GM18505 (cell line): Measurements from ENCODE around the gene NOC2L.

ENCODE experiments used
- ATAC-seq: cut with Tn5 transposase; IDR thresholded peaks from one replicate; pipeline ENCODE4 v1.9.1; 2021; ENCODE audit not compliant: unreplicated experiment
- POLR2A ChIP-seq: IDR thresholded peaks from 4 replicates; pipeline ENCODE4 v1.6.1; 2011; ENCODE audit warnings: borderline replicate concordance; ENCODE audit not compliant: insufficient read depth, insufficient read length; ENCODE audit errors: extremely low read depth

The NOC2L gene

DNA sequence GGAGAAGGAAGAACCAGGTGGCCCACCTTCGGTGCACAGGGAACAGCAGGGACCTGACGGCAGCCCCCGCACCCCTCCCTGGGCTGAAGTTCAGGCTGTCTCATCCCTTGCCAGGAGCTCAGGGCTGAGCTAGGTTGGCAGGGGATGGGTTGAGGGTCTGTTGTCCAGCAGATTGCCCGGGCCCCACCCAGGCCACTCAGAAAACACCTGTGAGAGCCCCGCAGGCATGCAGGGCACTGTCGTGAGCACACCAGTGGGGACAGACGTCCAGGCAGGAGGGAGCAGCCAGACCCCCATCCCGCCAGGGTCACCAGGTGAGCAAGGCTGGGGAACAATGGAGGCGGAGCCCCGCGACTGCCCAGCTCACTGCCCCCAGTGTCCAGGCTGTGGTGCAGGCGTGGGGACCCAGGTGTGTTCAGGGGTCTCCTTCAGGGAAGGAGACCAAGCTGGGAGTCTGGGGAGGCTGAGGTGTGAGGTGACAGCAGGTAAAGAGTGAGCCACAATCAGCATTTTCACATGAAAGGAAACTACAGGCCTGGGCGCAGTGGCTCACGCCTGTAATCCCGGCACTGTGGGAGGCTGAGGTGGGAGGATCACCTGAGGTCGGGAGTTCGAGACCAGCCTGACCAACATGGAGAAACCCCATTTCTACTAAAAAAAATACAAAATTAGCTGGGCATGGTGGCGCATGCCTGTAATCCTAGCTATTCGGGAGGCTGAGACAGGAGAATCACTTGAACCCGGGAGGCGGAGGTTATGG lies 44.7 kb downstream of the NOC2L start:
- no peak for ATAC-seq
- no peak for TF ChIP-seq POLR2A

DNA sequence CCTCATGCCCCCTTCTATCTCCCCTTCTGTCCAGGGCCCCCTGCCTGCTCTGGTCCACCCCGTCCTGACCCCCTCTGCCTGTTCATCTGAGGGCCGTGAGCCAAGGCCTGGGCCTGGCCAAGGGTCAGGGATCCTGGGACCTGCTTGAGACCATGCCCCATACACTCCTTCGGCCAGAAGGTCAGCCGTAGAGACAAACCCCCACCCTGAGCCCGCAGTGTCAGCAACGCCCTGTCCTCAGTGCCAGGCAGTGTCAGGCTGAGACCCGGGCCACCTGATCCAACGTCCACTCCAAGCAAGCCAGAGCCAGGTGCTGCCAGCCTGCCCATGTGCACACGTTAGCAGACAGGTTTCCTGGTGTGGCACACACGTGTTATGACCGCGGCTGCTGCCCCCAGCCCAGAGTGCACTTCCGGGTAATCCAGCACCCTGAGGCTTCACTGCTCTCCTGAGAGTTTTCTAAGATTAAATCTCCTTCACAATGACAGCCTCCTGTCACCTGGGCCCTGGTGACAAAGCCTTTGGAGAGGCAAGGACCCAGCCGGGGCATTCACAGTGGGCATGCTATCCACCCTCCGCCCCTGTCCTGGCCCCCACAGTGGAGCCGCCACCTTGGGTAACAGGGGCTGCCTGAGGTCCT lies 45.4 kb downstream of the NOC2L start:
- no peak for TF ChIP-seq POLR2A
- ATAC-seq = no peak

DNA sequence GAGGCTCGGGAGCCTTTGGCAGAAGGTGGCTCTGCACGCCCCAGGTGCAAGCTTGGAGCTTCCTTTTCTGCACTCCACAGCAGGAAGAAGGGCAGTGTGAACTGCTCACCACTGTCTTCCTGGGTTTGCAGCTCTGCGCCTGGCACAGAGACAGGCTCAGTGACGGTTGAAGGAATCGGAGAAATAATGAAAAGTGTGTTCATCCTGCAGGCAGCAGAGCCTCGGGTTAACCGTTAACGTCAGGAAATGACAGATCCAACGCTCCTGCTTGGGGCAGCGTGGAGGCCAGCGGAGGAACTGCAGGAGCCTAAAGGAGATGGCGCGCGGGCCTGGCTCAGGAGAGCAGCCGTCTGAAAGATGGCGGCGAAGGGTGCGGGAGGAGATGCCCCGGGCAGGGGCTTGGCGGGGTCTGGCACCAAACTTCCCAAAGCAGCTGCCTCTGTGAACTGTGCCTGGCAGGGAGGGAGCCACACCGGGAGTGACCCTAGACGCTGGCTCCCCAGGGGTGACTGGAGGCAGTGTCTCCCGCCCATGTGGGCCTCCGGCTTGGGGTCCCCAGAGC lies 46.2 kb downstream of the NOC2L start:
- ATAC-seq = no peak

DNA sequence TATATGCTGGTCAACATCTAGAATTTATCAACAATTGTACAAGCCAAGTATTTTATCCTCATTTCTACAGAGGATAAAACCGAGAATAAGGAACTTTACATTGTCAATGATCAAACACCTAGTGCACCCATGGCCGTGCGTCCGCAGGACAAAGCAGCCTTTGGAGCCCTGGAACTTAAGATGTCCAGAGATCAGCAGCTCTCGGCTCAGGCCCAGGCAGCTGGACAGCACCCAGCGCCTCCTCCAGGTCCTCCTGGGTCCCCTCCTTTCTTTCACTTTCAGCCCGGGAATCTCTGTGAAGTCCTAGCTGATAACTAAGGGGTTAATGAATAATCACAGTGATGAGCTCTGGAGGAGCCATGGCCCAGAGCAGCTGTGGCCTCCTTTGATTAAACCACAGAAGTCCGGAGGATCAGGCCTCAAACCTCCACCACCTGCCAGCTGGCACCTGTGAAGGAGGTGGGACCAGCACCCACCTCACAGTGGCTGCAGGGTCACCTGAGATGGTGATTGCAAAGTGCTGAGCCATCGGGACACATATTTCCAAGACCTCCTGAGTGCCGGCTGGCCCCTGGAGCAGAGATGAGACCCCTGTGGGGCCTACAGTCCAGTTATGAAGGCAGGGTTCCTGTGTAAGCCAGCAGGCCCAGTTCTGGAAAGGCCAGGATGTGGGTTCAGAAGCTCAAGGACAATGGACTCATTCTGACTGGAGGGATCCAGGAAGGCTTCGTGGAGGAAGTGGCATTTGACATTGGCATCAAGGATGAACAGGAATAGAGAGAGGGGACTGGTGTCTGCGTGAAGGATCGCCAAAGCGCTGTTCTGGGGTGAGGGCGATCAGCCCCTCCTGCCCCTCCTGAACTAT lies 46.9 kb downstream of the NOC2L start:
- no peak for ATAC-seq
- TF ChIP-seq POLR2A = no peak

More for the DNA sequence above, 46.2 kb downstream of the NOC2L start:
- no peak for TF ChIP-seq POLR2A

DNA sequence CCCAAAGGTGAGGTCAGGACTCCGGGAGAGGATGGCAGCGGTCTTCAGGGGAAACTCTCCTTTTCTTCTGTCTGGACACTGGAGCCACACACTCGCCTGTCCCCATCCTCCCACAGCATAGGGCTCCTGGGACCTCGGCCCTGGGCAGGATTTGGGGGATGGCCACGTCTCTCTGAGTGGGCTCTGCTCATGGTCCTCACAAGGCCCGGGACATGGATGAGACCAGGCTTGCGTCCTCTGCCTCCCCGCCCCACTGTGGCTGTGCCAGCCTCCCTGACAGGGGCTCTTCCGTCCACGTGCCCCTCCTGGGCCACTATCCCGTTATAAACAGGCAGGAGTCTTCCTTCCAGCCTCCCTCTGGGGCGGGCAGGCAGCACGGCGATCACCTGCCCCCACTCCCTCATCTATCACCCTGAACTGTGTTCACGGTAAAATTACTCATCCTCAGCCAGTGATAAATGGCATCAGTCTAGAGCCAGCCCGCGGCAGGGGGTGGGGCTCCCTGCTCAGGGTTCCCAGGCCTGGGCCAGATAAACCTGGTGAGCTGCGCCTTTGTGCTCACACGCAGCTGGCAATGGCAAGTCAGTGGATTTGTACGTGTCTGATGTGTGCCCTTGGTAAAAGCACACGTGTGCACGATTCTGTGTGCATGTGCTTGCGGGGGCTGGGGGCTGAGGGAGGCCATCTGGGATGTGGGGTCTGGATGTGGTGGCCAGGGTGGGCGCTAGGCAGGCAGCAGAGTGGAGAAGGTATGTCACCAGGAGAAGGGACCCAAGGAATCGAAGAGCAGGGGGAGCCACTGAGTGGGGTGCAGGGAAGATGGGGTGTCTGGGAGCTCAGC lies 48.0 kb downstream of the NOC2L start:
- TF ChIP-seq POLR2A = no peak
- ATAC-seq = no peak

DNA sequence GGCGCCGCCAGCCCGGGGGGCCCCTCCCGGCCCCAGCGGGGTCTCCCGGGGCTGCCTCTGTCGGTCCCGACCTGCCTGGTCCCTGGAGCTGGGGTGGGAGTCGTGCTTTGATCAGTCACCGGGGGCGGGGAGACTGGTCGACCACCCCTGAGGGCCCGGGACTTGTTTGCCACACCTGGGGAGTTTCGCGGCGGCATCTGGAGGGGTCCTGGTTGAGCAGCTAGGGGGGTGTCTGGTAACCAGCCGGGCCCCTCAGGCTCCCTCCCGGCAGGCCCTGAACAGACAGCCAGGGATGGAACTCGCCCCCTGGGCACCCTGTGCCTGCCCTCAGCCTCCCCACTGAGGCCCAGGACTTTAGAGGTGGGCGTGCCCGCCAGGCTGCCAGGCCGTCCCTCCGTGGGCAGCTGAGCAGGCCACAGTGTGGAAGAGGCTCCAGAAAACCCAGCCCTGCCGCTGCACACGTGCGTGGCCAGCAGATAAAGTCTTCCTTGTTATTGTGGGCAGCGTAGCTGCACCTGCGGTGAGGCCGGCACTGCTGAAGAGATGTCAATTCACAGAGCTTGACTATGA lies 48.7 kb downstream of the NOC2L start:
- ATAC-seq = no peak
- TF ChIP-seq POLR2A = no peak

DNA sequence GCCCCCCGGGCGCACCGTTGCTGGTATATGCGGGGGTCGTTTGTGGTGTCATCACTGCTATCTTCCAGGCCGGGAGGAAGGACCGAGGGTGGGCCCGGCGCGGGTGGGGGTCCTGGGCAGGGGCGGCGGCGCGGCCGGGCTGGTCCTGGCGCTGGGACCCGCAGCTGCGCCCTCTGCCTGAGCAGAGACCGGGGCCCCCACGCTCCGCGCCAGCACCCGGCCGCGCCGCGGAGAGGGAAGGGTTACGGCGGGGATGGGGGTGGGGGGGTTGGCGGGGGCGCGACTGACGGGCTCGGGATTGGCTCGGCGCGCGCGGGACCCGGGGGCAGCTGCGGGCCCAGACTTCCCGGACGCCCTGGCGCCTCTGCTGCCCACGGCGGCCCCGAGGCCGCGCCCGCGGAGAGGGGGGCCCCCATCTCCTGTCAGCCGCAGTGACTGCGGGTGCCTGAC lies 49.2 kb downstream of the NOC2L start:
- no peak for ATAC-seq
- no peak for TF ChIP-seq POLR2A

DNA sequence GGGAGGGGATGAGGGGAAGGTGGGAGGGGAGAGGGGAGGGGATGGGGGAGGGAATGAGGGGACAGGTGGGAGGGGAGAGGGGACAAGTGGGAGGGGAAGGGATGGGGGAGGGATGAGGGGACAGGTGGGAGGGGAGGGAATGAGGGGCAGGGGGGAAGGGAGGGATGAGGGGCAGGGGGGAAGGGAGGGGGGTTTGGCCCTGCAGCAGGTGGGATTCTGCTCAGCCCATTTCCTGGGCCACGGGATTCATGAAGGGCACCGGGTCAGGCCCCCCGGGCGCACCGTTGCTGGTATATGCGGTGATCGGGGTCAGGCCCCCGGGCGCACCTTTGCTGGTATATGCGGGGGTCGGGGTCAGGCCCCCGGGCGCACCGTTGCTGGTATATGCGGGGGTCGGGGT lies 50.4 kb downstream of the NOC2L start:
- no peak for TF ChIP-seq POLR2A
- no peak for ATAC-seq

DNA sequence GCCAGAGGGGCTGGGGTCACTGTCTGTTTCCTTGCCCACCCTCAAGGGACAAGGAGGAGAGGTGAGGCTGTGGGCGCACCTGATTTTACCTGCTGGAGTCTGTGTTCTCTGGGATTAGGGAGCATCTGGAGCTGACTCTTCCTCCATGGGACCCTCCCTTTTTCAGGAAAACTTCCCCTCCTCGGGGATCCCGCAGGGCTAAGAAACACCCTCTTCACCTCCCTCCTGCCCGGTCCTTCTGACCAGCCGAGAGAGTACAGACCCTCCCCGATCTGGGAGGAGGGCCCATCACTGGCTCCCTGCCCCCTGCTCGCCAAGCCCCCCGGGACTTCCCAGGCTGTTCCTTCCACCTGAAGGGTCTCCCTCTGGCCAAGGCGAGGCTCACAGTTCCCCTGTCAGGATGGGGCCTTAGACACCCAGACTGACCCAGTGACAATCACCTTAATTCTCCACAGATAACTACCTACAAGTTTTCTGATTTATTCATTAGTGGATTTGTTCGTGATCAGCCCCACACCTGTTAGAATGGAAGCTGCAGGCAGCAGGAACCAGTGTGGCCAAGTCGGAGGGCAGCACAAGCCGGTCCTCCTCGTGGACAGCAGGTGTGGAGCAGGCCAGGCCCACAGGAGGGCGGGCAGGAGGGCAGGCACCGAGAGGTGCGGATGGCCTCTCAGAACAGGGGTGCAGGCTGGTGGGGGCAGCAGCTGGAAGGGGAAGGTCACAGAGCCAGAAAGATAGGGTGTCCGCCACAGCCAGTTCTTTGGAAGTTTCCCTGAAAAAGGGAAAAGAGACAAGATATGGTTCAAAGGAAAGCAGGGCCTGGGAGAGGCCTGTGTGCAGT lies 51.2 kb downstream of the NOC2L start:
- TF ChIP-seq POLR2A = no peak
- no peak for ATAC-seq

DNA sequence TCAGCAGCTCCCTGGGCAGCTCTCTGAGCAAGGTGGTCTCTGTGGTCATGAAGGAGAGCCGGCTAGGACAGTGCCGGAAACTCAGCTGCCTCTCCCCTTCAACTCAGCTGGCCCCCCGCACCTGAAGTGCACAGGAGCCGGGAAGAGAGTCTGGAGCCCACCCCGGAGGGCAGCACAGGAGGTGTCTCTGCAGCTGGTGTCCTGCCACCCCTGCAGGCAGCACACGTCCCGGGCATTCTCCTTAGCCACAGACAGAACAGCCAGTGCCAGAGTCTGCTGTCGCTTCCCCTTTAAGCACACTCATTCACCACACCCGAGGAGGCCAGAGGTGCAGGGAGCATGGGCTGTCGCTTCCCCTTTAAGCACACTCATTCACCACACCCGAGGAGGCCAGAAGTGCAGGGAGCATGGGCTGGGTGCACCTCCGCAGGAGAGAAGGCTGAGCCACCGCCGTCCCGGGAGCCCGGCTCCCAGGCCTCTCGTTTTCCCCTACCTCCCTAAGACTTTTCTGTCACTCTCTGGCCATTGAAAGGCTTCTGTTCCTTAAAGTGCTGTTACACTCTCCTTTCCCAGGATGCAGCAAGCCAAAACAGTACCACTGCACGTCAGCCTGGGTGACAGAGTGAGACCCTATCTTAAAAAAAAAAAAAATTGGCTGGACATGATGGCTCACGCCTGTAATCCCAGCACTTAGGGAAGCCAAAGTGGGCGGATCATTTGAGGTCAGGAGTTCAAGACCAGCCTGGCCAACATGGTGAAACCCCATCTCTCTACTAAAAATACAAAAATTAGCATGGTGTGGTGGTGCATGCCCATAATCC lies 52.2 kb downstream of the NOC2L start:
- no peak for ATAC-seq
- no peak for TF ChIP-seq POLR2A

DNA sequence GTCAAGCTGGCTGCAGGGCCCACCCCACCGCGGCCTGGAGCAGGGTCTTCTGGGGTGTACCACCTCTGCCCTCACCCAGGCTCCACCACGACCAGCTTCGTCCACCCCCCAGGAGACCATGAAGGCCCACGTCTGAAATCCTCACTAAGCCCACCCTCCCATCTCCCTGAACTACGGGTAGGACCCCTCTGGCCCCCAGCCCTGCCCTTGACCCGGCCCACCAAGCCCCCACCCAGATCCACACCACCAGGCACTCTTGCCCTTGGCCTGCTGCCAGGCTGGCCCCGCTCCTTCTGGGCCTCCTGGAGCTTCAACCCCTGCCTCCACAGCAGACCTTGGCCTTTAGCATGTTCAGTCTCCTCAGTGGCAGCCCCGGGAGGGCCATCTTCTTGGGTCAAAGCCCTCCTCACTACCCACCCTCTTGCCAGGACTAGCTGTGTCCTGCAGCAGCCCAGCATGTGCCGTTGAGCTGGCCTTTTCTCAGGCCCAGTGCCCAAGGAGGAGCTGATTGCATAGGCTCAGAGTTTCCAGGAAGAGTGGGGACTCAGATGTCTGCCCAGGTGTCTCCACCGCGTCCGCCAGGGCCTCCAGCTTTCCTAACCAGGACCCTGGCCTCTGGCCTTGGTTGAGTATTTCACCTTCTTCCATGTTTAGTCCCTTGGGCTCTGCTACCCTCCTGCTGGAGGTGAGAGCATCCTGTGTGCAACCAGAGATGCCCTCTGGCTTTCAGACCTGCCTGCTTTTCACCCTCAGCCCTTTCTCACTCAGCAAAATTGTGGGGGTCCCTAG lies 53.1 kb downstream of the NOC2L start:
- TF ChIP-seq POLR2A = no peak

More for the DNA sequence above, 53.1 kb downstream of the NOC2L start:
- no peak for ATAC-seq
